Measurements from ENCODE around the gene TRIM41. TPM values are rescaled to one million over a fixed set of nuclear protein-coding genes. Genes with fewer than 3 reads are reported as not detected.
A peak's percentile ranks its signal among the peaks of the same experiment; 100 is the strongest.
"Not testable (repeated sequence)": the region's sequence is repeated elsewhere in the genome, so short reads cannot be mapped to it uniquely, and the experiment has no call there.

Gene TRIM41
- total RNA-seq, 2 donors from 2014 or later, result 29.5 to 50.6 TPM

DNA sequence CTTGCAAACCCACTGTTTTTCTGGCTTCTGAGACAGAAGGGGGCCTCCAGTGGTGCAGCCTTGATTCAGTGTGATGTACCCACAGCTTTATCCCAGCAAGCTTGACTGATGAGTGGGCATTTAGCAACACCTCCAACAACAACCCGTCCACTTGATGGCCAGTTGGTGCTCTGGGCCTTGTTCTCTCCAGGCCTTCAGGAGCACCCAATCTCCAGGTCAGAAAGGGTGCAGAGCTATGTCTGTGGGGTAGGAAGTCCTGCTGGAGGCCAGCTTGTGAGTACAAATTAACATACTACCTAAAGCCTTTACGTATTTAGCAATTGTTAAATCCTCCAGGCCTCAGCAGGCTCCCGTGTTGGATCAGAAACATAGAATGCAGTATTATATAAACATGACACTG is 48.0 kb downstream of the TRIM41 start:
- Mint-ChIP-seq H3K4me3 (no peak overlapping the region), H3K36me3 (no peaks in the 10 kb centered on the region), H3K4me1 (ENCODE audit: low read depth in 2 of 2) (peaks cover 0 to 2% of the 10 kb centered on the region in 2 donors), H3K27me3 (no peaks in the 10 kb centered on the region), H3K27ac (no peak overlapping the region), H3K9me3 (no peaks in the 10 kb centered on the region)
- no peak for DNase-seq (ENCODE audit: low spot score)
- no peak for ATAC-seq

DNA sequence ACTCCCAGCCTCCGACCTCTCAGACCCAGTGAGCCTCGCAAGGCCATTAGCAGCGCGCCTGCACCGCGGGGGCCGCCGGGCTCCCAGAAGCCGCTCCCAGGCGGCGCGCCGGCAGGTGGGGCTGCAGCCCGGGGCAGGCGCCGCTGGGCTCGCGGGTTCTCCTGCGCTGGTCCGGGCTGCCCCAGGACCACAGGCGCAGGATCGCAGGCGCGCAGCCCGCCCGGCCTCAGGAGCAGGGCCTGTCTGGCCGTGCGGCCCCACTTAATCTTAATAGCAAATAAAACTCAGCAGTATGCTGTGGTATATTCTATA is 50.3 kb downstream of the TRIM41 start:
- H3K4me1 Mint-ChIP-seq (ENCODE audit: low read depth in 2 of 2); H3K36me3 Mint-ChIP-seq; H3K4me3 Mint-ChIP-seq; H3K9me3 Mint-ChIP-seq; H3K27me3 Mint-ChIP-seq; DNase-seq (ENCODE audit: low spot score); H3K27ac Mint-ChIP-seq: not testable (repeated sequence)
- peak in 1 of 2 donors; percentile 61 for ATAC-seq

DNA sequence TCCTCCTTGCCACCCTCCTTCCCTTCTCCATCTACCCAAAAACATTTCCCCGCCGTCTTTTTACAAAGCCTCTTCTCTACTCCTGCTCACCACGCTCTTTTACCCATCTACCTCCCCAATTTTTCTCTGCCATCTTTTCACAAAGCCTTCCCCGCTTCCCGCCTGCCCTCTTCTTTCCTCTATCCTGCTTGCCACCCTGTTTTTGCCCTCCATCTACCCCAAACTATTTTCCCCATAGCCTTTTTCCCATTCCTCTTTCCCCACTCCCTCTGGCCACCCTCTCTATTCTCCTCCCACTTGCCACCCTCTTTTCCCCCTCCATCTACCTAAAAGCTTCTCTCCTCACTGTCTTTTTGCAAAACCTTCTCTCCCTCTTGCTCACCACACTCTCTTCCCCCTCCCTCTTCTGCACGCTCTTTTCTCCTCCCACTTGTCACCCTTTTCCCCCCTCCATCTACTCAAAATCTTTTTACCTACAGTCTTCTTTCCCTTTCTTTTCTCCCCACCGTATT is 57.2 kb downstream of the TRIM41 start:
- no peaks in the 10 kb centered on the region for H3K4me1 Mint-ChIP-seq (ENCODE audit: low read depth in 2 of 2)
- no peak overlapping the region for H3K27ac Mint-ChIP-seq
- no peak for DNase-seq (ENCODE audit: low spot score)
- ATAC-seq, result no peak
- no peaks in the 10 kb centered on the region for H3K36me3 Mint-ChIP-seq
- H3K27me3 Mint-ChIP-seq, result no peaks in the 10 kb centered on the region
- no peaks in the 10 kb centered on the region for H3K9me3 Mint-ChIP-seq
- no peak overlapping the region for H3K4me3 Mint-ChIP-seq

DNA sequence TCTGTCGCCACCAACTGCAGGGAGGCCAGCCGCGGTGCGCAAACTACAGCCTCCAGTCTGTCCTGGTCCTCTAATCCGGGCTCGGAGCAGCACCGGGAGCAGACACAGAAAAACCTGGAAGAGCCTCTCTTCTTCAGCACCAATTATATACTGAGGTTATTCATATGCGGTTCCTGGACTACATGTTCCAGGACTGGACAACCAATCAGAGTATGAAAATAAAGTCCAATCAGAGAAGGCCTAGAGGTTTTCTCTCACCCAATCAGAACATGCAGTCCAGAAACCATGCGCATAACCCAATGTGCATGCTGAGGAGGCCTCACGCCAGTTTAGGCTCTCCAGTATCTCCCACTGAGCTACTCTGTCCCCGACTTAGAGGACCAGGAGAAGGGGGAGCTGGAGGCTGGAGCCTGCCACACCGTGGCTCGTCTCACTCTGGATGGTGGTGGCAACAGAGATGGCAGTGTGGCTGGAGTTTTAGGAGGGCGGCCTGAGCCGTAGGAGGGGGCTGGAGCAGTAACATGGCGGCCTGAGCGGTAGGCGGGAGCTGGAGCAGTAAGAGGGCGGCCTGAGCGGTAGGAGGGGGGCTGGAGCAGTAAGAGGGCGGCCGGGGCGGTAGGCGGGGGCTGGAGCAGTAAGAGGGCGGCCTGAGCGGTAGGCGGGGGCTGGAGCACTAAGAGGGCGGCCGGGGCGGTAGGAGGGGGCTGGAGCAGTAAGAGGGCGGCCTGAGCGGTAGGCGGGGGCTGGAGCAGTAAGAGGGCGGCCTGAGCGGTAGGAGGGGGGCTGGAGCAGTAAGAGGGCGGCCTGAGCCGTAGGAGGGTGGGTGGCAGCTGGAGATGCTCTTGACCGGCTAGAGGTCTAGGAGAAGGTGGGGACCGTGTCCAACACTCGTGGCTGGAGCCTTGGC is 58.2 kb downstream of the TRIM41 start:
- ATAC-seq, result no peak
- Mint-ChIP-seq H3K36me3 (no peaks in the 10 kb centered on the region), H3K4me1 (ENCODE audit: low read depth in 2 of 2) (no peaks in the 10 kb centered on the region), H3K4me3 (no peak overlapping the region), H3K27me3 (no peaks in the 10 kb centered on the region), H3K9me3 (no peaks in the 10 kb centered on the region), H3K27ac (no peak overlapping the region)
- DNase-seq (ENCODE audit: low spot score), result no peak

DNA sequence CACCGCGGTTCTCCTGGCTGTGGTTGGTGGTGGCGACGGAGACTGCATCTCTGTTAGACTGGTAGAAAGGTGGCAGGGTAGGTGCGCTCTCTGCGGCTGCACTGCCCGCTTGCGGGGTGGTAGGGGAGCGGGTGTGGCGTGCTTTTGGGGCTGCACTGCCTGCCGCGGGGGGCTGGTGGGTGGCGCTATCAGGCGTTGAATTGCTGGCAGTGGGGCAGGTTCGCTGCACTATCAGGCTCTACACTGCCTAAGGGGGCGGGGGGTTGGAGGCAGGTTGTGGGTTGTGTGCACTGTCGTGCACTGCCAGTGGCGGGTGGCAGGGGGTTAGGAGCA is 58.9 kb downstream of the TRIM41 start:
- Mint-ChIP-seq H3K36me3 (no peaks in the 10 kb centered on the region), H3K4me3 (no peak overlapping the region), H3K27me3 (no peaks in the 10 kb centered on the region), H3K27ac (no peak overlapping the region), H3K4me1 (ENCODE audit: low read depth in 2 of 2) (no peaks in the 10 kb centered on the region), H3K9me3 (no peaks in the 10 kb centered on the region)
- DNase-seq (ENCODE audit: low spot score), result no peak
- no peak for ATAC-seq

DNA sequence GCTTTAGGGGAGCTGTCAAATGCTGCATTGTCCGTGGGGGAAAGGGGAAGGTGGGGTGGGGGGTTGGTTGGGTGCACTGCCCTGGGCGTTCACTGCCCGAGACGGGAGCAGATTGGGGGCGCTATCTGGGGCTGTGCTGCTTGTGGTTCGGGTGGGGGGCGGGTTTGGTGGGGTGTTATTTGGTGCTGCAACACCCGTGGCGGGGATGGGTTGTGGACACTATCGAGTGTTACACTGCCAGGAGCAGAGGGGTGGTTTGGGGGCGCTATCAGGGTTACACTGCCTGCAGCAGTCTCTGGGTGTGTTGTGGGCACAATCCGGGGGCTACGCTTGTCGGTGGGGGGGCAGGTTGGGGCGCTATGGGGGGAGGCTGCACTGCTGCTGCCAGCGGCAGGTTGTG is 59.3 kb downstream of the TRIM41 start:
- not testable (repeated sequence) for DNase-seq (ENCODE audit: low spot score); ATAC-seq; H3K4me1 Mint-ChIP-seq (ENCODE audit: low read depth in 2 of 2); H3K27ac Mint-ChIP-seq; H3K9me3 Mint-ChIP-seq; H3K4me3 Mint-ChIP-seq; H3K27me3 Mint-ChIP-seq; H3K36me3 Mint-ChIP-seq

DNA sequence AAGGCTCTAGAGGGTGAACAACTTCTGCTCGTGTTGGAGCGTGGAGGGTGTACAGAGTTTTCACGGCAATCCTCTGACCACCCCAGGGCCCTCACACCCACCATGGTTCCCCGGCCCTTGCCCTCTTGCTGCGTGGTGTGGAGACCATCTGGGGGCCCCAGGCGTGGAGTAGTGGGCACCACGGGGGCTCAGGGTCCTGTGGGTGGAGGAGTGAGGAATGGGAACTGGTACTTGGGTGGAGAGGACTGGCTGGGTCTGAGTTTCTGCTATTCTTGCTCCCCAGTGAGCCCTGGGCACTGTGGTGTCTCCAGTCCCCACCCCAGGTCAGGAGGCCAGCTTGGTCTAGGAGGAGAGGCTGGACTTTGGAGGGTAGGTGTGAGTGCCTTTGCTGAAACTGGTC is 59.8 kb downstream of the TRIM41 start:
- H3K36me3 Mint-ChIP-seq, result no peaks in the 10 kb centered on the region
- no peak overlapping the region for H3K4me3 Mint-ChIP-seq
- no peaks in the 10 kb centered on the region for H3K27me3 Mint-ChIP-seq
- peaks cover 0 to 5% of the 10 kb centered on the region in 2 donors for H3K4me1 Mint-ChIP-seq (ENCODE audit: low read depth in 2 of 2)
- no peaks in the 10 kb centered on the region for H3K9me3 Mint-ChIP-seq
- no peak overlapping the region for H3K27ac Mint-ChIP-seq
- ATAC-seq (no peak), DNase-seq (ENCODE audit: low spot score) (no peak)

DNA sequence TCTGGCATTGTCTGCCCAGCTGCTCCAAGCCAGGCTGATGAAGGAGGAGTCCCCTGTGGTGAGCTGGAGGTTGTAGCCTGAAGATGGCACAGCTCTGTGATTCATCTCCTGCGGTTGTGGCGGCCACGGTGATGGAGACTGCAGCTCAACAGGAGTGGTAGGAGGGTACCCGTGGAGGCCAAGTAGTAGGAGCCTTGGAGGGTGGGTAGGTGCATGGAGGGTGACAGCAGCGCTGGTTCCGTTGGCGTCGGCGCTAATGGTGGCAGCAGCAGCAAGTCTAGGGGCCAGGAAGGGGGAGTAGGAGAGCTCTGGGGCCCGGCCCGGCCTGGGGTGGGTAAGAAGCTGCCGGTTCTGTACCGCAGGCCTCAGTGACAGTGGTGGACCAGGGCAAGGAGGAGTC is 60.3 kb downstream of the TRIM41 start:
- no peaks in the 10 kb centered on the region for H3K27me3 Mint-ChIP-seq
- H3K36me3 Mint-ChIP-seq, result no peaks in the 10 kb centered on the region
- H3K4me3 Mint-ChIP-seq, result no peak overlapping the region
- H3K4me1 Mint-ChIP-seq (ENCODE audit: low read depth in 2 of 2), result peaks cover 0 to 5% of the 10 kb centered on the region in 2 donors
- DNase-seq (ENCODE audit: low spot score) (no peak), ATAC-seq (no peak)
- H3K27ac Mint-ChIP-seq, result no peak overlapping the region
- no peaks in the 10 kb centered on the region for H3K9me3 Mint-ChIP-seq

DNA sequence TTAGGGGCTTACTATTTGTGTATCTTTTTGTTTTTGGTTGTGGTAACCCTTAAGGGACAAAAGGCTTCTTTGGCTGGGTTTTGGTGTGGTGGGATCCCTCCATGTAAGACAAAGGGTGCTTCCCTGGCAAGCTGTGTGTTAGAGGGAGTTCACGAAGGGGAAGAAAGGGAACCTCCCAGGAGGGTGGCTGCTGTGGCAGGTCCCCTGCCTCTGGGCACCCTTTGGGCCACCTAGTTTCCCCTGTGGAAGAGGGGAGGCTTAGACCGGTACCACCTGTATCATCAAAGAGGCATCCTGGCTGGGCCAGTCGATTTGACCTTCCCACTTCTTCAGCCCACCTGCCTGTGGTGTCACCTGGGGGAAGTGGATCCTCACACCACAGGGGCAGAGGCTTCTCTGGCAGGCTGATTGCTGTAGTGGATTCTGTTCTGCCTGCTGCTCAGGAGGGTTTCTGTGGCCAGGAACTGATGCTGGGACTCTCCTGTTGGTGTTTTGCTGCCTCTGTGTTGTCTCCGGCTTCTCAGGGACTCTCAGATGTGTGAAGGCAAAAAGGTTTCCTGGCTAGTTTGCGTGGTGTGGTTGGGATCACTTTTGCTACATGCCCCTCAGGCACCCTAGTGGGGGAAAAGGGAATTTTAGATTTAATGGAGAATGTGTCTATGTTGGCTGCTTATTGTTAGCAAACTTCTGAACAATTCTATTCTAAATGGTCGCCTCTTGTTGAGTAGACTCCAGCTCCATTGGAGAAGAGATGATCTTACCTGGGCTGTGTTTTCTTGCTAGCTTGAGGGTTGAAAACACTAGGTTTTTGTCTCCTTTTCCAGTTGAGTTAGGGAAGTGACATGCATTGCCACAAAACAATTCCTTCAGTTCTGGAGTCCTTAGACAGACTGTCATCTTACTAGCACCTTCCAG is 61.0 kb downstream of the TRIM41 start:
- not testable (repeated sequence) for H3K4me3 Mint-ChIP-seq; DNase-seq (ENCODE audit: low spot score); H3K9me3 Mint-ChIP-seq; H3K27me3 Mint-ChIP-seq; H3K4me1 Mint-ChIP-seq (ENCODE audit: low read depth in 2 of 2); H3K36me3 Mint-ChIP-seq; H3K27ac Mint-ChIP-seq; ATAC-seq

Other genes with a start within 250 kb of the TRIM41 start
- not detected for gene BTNL3, start 234.4 kb upstream of the TRIM41 start, total RNA-seq
- not detected for gene BTNL9, start 183.0 kb upstream of the TRIM41 start, total RNA-seq
- not detected for gene OR2V1, start 92.1 kb upstream of the TRIM41 start, total RNA-seq
- not detected for gene OR2V2, start 75.7 kb upstream of the TRIM41 start, total RNA-seq
- 1 to 10 TPM in 1 of 2 donors, not detected in 1; 1.3 TPM for gene TRIM7, start 18.1 kb upstream of the TRIM41 start, total RNA-seq
- 1,000 to 10,000 TPM; 1,525 to 1,671 TPM for gene RACK1, start 20.6 kb downstream of the TRIM41 start, total RNA-seq
- gene TRIM52, start 37.9 kb downstream of the TRIM41 start, total RNA-seq, result 10 to 100 TPM; 22.3 to 33.2 TPM
- not detected for gene OR4F3, start 144.0 kb downstream of the TRIM41 start, total RNA-seq

Data from natural killer cell treated with Interleukin-12 subunit alpha and Interleukin-12 subunit beta and Interleukin-15 and Interleukin-18, amount 100 ng/mL, for 72 hours (primary cell).